Glomerular endothelial cell (primary cell): Measurements from ENCODE around the gene PCNA. TPM values are rescaled to one million over a fixed set of nuclear protein-coding genes. Genes with fewer than 3 reads are reported as not detected.

ENCODE experiments used
- DNase-seq: peaks from one replicate; pipeline ENCODE4 v3.0.0-alpha.2; 2011; ENCODE audit warnings: low read depth, low spot score; ENCODE audit errors: extremely low read depth
- total RNA-seq: library from RNA; depleted of rRNA; stranded (reverse); fragments of >200 nt; gene quantifications from 2 replicates; pipeline ENCODE4 v1.2.3, GENCODE V29; 2015

Gene PCNA
- total RNA-seq = 101 and 102 TPM in 2 replicates

DNA sequence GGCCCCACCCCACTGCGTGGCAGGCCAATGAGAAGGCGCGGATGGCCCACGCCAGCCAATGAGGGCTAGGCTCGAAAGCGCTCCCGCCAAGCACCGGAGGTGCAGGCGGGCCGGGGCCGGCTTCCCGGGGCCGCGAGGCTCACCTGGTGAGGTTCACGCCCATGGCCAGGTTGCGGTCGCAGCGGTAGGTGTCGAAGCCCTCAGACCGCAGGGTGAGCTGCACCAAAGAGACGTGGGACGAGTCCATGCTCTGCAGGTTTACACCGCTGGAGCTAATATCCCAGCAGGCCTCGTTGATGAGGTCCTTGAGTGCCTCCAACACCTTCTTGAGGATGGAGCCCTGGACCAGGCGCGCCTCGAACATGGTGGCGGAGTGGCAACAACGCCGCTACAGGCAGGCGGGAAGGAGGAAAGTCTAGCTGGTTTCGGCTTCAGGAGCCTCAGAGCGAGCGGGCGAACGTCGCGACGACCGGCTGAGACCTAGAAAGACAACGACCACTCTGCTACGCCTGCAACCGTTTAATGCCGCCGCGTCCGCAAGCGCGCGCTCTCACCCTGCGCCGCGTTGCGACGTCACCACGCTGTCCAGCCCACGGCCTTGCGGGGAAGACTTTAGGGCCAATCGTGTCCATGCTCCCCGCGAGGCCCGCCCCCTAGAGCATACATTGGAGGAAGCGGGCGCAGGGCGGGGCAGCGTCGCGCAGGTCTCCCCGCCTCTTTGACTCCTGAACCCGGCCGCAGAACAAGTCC is at the start of gene PCNA:
TSS of gene PCNA (minus strand) at position 524 of the 750 bp plus-strand sequence. CDS start at position 364, 160 bp downstream.
- DNase-seq = no peak

- DNase-seq = no peak
Observed at GRCh38 chr20:5168651-5169396, 49.1 kb upstream of the PCNA start.

- no peak for DNase-seq
Observed at GRCh38 chr20:5164645-5165625, 45.2 kb upstream of the PCNA start.

DNA sequence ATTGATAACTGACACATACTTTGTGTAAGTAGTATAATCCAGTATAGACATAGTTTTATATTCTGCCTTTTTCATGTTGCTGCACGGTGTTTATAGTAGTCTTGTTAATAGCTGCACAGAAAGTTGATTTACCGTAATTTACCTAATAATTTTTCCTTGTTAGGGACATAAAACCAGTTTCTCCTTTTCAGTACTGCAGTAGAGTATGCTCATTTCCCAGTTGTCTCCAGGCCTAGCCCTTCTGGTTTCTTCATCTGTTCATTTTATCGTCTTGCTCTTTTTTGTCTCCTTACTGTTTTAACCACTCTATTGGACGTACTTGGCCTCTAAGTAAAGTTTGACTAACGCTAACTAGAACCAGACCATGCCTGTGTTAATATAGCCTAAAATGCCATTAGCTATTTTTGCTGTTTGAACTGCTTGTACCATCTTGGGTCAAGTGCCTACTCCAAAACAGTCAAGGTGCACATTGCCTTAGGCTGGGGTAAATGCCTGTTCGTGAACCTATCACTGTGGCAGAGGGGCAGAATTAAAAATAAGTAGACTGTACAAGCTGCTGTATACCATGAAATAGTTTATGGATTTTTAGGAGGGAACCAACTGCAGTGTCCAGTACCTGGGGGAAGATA is 41.9 kb upstream of the PCNA start:
- DNase-seq = no peak

DNA sequence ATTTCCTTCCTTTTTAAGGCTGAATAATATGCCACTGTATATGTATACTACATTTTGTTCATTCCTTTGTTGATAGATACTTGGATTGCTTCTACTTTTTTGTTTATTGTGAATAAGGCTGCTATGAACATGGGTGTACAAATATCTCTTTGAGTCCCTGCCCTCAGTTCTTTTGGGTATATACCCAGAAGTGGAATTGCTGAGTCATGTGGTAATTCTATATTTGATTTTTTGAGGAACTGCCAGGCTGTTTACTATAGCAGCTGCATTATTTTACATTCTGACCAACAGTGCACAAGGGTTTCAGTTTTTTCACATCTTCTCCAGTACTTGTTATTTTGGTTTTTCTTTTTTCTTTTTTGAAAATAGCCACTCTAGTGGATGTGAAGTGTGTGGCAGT is 41.1 kb upstream of the PCNA start:
- DNase-seq = no peak

GRCh38 chr20:5159928-5160327 is 40.2 kb upstream of the PCNA start:
- no peak for DNase-seq

- DNase-seq = no peak
Observed at GRCh38 chr20:5156675-5157448, 37.1 kb upstream of the PCNA start.

DNA sequence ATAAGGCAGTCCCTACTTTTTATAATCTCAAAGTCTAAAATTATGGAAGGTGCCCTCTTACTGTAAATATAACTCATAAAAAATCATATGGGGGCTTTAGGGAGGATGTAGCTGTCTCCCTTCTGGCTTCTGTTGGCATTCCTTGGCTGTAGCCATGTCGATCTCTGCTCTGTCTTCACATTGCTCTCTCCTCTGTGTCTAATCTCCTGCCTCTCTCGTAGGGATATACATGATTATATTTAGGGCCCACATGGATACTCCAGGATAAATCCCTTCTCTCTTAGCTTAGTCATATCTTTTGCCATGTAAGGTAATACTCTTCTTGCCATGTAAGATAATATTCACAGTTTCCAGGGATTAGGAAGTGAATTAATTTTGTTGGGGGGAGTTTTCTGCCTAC is 35.6 kb upstream of the PCNA start:
- no peak for DNase-seq

DNA sequence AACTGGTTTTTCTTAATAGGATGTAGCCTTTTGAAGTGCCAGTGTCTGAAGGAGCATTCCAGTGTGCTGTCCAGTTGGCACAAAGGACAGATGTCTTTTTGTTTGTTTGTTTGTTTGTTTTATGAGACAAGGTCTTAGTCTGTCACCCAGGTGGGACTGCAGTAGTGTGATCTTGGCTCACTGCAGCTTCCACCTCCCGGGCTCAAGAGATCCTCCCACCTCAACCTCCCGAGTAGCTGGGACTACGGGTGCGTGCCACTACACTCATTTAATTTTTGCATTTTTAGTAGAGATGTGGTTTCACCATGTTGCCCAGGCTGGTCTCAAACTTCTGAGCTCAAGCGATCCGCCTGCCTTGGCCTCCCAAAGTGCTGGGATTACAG is 34.8 kb upstream of the PCNA start:
- no peak for DNase-seq

DNA sequence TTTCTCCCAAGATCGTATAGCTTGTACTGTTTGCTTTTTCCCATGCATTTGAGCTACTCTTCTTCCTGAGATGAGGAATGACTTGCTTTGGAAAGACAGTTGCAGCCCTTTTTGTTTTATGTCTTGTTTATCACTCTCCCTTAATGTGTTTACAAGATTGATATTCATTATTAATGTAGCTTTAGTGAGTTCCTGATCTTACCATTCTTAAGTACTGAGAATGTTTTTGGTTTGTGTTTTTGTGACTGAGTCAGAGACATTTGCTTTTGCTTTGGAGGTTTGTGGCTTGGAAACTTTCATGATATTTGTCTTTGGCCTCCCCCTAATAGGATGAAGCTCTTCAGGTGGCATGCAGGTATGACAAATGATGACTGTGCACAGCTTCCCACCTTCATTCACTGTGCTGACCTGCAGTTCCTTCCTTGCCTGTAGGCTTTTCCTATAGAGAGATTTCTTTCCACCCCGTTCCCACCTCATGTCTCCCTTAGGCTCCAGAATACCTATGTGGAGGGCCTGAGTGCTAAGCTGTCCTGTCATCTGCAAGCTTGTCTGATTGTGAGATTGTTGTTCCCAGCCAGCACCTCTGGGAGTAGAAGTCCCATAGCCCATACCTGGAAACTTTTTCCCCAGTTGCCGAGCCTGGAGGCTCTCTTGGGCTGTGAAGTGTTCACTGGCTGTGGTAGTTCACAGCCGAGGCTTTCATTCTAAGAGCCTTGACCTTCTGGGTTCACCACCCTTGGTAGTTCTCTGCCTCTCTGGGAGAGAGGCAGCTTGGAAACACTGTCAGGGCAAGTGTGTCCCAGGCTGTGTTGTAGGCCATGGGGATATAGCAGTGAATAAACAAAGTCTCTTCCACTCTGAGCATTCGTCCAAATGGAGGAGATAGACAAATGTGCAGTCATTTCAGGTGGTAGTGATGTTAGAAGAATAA is 34.1 kb upstream of the PCNA start:
- DNase-seq = no peak

GRCh38 chr20:5153152-5153467 is 33.4 kb upstream of the PCNA start:
- DNase-seq = no peak

GRCh38 chr20:5150226-5151076 is 30.7 kb upstream of the PCNA start:
- DNase-seq = no peak

GRCh38 chr20:5149892-5150225 is 30.1 kb upstream of the PCNA start:
- no peak for DNase-seq

DNA sequence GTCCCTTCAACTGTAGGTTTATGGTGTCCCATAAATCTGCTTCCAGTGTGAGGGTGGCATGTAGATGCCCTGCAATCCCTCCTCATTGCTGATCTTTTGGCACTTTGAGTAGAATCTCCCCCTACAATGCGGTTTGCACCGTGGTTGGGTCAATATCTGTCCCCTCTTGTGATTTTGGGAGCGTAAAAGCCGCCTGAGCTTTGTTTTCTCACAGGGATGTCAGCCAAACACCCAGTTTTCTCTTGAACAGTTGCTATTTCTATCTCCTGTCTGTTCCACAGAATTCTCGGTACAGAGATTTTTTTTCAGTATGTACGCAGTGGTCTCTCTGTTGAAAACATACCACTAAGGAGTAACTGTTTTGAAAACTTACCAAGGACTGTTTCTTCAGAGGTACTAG is 28.8 kb upstream of the PCNA start:
- DNase-seq = no peak

GRCh38 chr20:5146871-5147592 is 27.3 kb upstream of the PCNA start:
- DNase-seq = no peak

DNA sequence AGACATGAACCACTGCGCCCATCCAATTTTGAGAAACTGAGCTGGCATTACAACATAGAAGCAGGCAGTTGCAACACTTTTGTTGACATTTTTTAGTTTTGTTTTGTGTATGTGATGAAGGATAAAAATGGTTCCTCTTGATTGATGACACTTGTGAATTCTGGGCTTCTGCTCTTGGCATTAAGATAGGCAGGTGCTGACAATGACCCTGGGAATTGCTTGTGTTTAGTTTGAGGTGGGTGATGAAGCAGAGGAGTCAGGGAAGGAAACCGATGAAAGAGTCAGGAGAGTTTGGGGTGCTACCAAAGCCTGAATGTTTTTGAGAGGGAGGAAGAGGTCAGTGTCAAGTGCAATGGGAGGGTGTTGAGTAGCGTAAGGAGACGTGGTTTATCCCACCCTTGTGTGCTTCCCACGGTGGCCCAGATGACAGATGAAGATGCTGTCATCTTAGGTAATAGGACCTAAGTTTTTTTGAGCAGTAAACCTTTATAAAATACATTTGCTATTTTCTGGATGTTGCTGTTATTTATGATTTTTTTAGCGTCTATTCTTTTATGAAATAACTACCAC is 26.4 kb upstream of the PCNA start:
- DNase-seq = no peak
